Lower leg skin (tissue), 3 donors: Measurements from ENCODE around the gene EFNA4.
A peak's percentile ranks its signal among the peaks of the same experiment; 100 is the strongest.

ENCODE experiments used
- POLR2A ChIP-seq, 2 donors: fragments of 450-650 bp; IDR thresholded peaks; one replicate each; pipeline ENCODE4 v1.6.1; 2016 to 2017; ENCODE audit warnings: antibody characterized with exemption in 2 of 2, mild to moderate bottlenecking in 1 of 2, moderate library complexity in 1 of 2
- TF ChIP-seq, protein P1 (sequence below), 3 donors: fragments of 450-650 bp; IDR thresholded peaks; one replicate each; pipeline ENCODE4 v1.5.1; 2016; ENCODE audit warnings: antibody characterized with exemption in 3 of 3, mild to moderate bottlenecking in 3 of 3, moderate library complexity in 2 of 3

- TF ChIP-seq, protein P1, sequence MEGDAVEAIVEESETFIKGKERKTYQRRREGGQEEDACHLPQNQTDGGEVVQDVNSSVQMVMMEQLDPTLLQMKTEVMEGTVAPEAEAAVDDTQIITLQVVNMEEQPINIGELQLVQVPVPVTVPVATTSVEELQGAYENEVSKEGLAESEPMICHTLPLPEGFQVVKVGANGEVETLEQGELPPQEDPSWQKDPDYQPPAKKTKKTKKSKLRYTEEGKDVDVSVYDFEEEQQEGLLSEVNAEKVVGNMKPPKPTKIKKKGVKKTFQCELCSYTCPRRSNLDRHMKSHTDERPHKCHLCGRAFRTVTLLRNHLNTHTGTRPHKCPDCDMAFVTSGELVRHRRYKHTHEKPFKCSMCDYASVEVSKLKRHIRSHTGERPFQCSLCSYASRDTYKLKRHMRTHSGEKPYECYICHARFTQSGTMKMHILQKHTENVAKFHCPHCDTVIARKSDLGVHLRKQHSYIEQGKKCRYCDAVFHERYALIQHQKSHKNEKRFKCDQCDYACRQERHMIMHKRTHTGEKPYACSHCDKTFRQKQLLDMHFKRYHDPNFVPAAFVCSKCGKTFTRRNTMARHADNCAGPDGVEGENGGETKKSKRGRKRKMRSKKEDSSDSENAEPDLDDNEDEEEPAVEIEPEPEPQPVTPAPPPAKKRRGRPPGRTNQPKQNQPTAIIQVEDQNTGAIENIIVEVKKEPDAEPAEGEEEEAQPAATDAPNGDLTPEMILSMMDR (IDR thresholded peaks at IDR 0.05): peak in 1 of 3 donors; percentile 84
- no peak for TF ChIP-seq POLR2A (IDR thresholded peaks at IDR 0.05)
Observed at GRCh38 chr1:155050560-155051341, 12.8 kb upstream of the EFNA4 start, which contains the start of gene ADAM15.
